Endothelial cell of umbilical vein (primary cell): ENCODE data around the gene AMZ1. TPM values are rescaled to one million over a fixed set of nuclear protein-coding genes. Genes with fewer than 3 reads are reported as not detected.

Experiments
- BruUV-seq: library from RNA; stranded (reverse); fragments of 400-500 nt; replicated peaks from 2 replicates; lab custom pipeline; 2021; lab: Mats Ljungman, UMichigan
- CTCF ChIA-PET: fragments of 300-600, 350-600 bp; sonication (Branson Sonifier 250); formaldehyde crosslinking; loops from one replicate; lab custom pipeline; 2021; ENCODE audit warnings: antibody characterized with exemption, inconsistent platforms; lab: Charles Lee
- POLR2A ChIA-PET: fragments of 300-600, 350-600 bp; sonication (Branson Sonifier 250); formaldehyde crosslinking; loops from one replicate; lab custom pipeline; 2021; ENCODE audit warnings: antibody characterized with exemption, inconsistent platforms; lab: Charles Lee
- DNase-seq: peaks from one replicate; pipeline ENCODE4 v3.0.0-alpha.2; 2011; ENCODE audit warnings: low read depth, low spot score
- FAIRE-seq: peaks from 2 replicates; lab custom pipeline; 2011; peaks lifted over from hg19 to GRCh38; lab: Jason Lieb, UNC
- H2AFZ ChIP-seq: 2 replicates; pipeline ENCODE4 v1.6.0; 2012; ENCODE audit warnings: low read depth, low read length, control low read depth, inconsistent platforms
- H3K27ac ChIP-seq: 2 replicates; pipeline ENCODE4 v1.5.1; 2011; ENCODE audit warnings: low read depth, mild to moderate bottlenecking, control low read depth, low read length, moderate library complexity; ENCODE audit not compliant: insufficient read depth
- H3K27me3 ChIP-seq, 2 experiments: 2 replicates each; pipeline versions ENCODE4 v1.6.0 to v1.6.1; 2011; ENCODE audit warnings: low read length in 2 of 2, mixed read lengths in 1 of 2; ENCODE audit not compliant: control insufficient read depth in 2 of 2, insufficient read depth in 2 of 2
- H3K36me3 ChIP-seq, 2 experiments: 2 replicates in 1 of 2; 3 replicates in 1 of 2; pipeline ENCODE4 v1.5.1; 2011; ENCODE audit warnings: low read length in 2 of 2, mild to moderate bottlenecking in 1 of 2, moderate library complexity in 1 of 2; ENCODE audit not compliant: control insufficient read depth in 2 of 2, insufficient read depth in 2 of 2; ENCODE audit errors: extremely low read depth in 1 of 2
- H3K4me1 ChIP-seq: 3 replicates; pipeline ENCODE4 v1.5.1; 2011; ENCODE audit warnings: mild to moderate bottlenecking, low read length; ENCODE audit not compliant: control insufficient read depth, insufficient read depth; ENCODE audit errors: extremely low read depth
- H3K4me2 ChIP-seq: 2 replicates; pipeline ENCODE4 v1.6.1; 2011; ENCODE audit warnings: low read length, control low read depth, mixed read lengths; ENCODE audit not compliant: insufficient read depth
- H3K4me3 ChIP-seq, 3 experiments: fragments of 200-600 bp in 1 of 3; sonication (generic), shearing (Covaris generic) in 1 of 3; replicated peaks in 1 of 3; 2 replicates each; pipeline ENCODE4 v1.5.1; 2011 to 2016; ENCODE audit warnings: control low read depth in 3 of 3, low read length in 3 of 3, mild to moderate bottlenecking in 2 of 3, inconsistent platforms in 1 of 3, low read depth in 1 of 3, moderate library complexity in 1 of 3; ENCODE audit not compliant: insufficient read depth in 1 of 3
- H3K79me2 ChIP-seq: 2 replicates; pipeline ENCODE4 v1.6.0; 2012; ENCODE audit warnings: low read length, inconsistent platforms; ENCODE audit not compliant: control insufficient read depth, insufficient read depth
- H3K9ac ChIP-seq: replicated peaks from 2 replicates; pipeline ENCODE3; 2011; ENCODE audit warnings: low read length, control low read depth; ENCODE audit not compliant: insufficient read depth; ENCODE audit errors: extremely low read depth
- H3K9me1 ChIP-seq: replicated peaks from 3 replicates; pipeline ENCODE4 v1.6.0; 2011; ENCODE audit warnings: mild to moderate bottlenecking, low read length; ENCODE audit not compliant: control insufficient read depth, insufficient read depth; ENCODE audit errors: extremely low read depth
- H3K9me3 ChIP-seq: replicated peaks from 2 replicates; pipeline ENCODE4 v1.5.1; 2012; ENCODE audit warnings: low read length, inconsistent platforms; ENCODE audit not compliant: control insufficient read depth, insufficient read depth
- H4K20me1 ChIP-seq: replicated peaks from 2 replicates; pipeline ENCODE3; 2011; ENCODE audit warnings: mild to moderate bottlenecking, low read length; ENCODE audit not compliant: control insufficient read depth, insufficient read depth; ENCODE audit errors: extremely low read depth
- EZH2 ChIP-seq: IDR thresholded peaks from 2 replicates; pipeline ENCODE4 v1.6.1; 2012; ENCODE audit warnings: borderline replicate concordance, low read depth, mild to moderate bottlenecking, moderate library complexity, low read length, inconsistent platforms; ENCODE audit not compliant: severe bottlenecking
- FOS ChIP-seq: IDR thresholded peaks from 2 replicates; pipeline ENCODE4 v1.6.1; 2011; ENCODE audit warnings: mild to moderate bottlenecking, low read length, moderate library complexity, borderline replicate concordance; ENCODE audit not compliant: insufficient read depth
- GATA2 ChIP-seq: IDR thresholded peaks from 2 replicates; pipeline ENCODE4 v1.7.0; 2011; ENCODE audit warnings: low read depth, mild to moderate bottlenecking, moderate library complexity, mixed read lengths, low read length; ENCODE audit not compliant: insufficient read length, insufficient read depth
- JUN ChIP-seq: IDR thresholded peaks from 2 replicates; pipeline ENCODE4 v1.6.1; 2011; ENCODE audit warnings: borderline replicate concordance, low read depth; ENCODE audit not compliant: insufficient read length, insufficient read depth
- MYC ChIP-seq: IDR thresholded peaks from one replicate; pipeline ENCODE4 v1.6.1; 2011; ENCODE audit warnings: mild to moderate bottlenecking, low read depth, low read length
- POLR2A ChIP-seq: IDR thresholded peaks from 2 replicates; pipeline ENCODE4 v1.6.1; 2012; ENCODE audit warnings: low read depth, mild to moderate bottlenecking, control low read depth, low read length
- POLR2AphosphoS5 ChIP-seq: IDR thresholded peaks from 2 replicates; pipeline ENCODE4 v1.6.1; 2012; ENCODE audit warnings: low read depth, mild to moderate bottlenecking, control low read depth, low read length, moderate library complexity; ENCODE audit not compliant: insufficient read depth
- dilution Hi-C: fragments of 300-500 bp; cut with MboI; formaldehyde crosslinking; loops from one replicate; pipeline ENCODE4 v1.15.0; 2019; ENCODE audit warnings: low sequenced_read_pairs; ENCODE audit not compliant: extremely low pct_ligation_motif_present
- intact Hi-C: fragments of 100-400 bp; cut with micrococcal nuclease; formaldehyde crosslinking; loops from one replicate; pipeline ENCODE4 v1.10.0; 2022
- polyA plus RNA-seq, 4 experiments: library from polyadenylated mRNA; depleted of rRNA in 3 of 4; stranded (reverse) in 3 of 4; unstranded in 1 of 4; fragments of >200 nt; gene quantifications; 2 replicates each; pipeline versions ENCODE4 v1.2.1 to v1.2.3, GENCODE V29; 2011 to 2012; ENCODE audit warnings: missing spikeins in 1 of 4
- total RNA-seq: library from RNA; stranded (reverse); gene quantifications from 2 replicates; pipeline ENCODE4 v1.2.3, GENCODE V29; 2021
- TF ChIP-seq, protein P1 (sequence below), 2 donors: IDR thresholded peaks; 1 replicate in 1 of 2; 2 replicates in 1 of 2; pipeline ENCODE4 v1.5.1; 2011; ENCODE audit warnings: low read length in 2 of 2, mild to moderate bottlenecking in 2 of 2, moderate library complexity in 2 of 2, control low read depth in 1 of 2, inconsistent platforms in 1 of 2, low read depth in 1 of 2; ENCODE audit not compliant: insufficient read depth in 1 of 2; ENCODE audit errors: extremely low read depth in 1 of 2
- TF ChIP-seq, protein P2 (sequence below): IDR thresholded peaks from 2 replicates; pipeline ENCODE4 v1.6.1; 2011; ENCODE audit not compliant: insufficient read depth, insufficient read length

The AMZ1 gene
- total and polyA plus RNA-seq, 2 donors (not counting 3 experiments of a cell fraction or from before 2014, with no cell fraction given): not detected

DNA sequence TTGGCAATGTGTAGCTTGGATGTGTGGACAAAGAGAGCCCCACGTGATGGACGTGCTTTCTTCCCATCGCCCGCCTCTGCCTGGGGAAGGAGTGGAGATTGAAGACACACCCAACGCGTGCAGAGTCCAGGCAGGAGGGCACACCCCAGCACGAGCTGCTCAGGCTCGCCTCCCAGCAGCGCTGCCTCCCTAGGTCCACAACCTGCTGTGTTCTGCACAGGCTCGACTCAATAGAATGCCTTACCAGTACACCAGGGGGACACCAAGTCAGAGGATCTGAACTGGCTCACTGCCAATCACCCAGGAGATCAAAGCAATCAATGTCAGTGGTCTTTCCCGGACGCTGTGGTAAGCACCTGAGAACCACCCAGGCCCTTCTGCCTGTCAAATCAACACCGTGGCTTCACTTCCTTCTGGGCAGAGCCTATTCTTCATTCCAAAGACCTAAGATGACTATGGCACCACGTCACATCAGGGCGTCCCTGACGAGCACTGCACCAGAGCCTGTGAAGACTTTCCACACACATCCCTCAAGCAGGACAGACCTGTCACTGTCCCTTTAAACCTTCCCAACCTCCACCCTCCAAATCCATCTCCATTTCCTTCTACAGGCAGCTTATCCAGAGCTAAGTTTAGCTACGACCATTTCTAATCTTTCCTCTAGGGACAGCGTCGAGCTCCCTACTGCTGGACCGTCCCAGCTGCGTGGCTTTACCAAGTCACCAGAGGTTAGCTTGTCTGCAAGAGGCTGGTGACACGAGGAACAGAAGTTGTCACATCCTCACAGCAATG, 72.3 kb downstream of the AMZ1 start:
- Histone ChIP-seq H3K27ac (no peak overlapping the region), H3K9ac (no peak overlapping the region), H4K20me1 (no peaks in the 10 kb centered on the region), H3K4me2 (no peak overlapping the region), H3K4me1 (peaks cover 32% of the 10 kb centered on the region), H2AFZ (no peak overlapping the region), H3K36me3 (no peaks in the 10 kb centered on the region), H3K27me3 (no peaks in the 10 kb centered on the region), H3K9me1 (no peaks in the 10 kb centered on the region), H3K79me2 (peaks cover 5% of the 10 kb centered on the region), H3K9me3 (no peaks in the 10 kb centered on the region), H3K4me3 (no peak overlapping the region)
- dilution Hi-C loops: no loop called here
- TF ChIP-seq, protein P1, sequence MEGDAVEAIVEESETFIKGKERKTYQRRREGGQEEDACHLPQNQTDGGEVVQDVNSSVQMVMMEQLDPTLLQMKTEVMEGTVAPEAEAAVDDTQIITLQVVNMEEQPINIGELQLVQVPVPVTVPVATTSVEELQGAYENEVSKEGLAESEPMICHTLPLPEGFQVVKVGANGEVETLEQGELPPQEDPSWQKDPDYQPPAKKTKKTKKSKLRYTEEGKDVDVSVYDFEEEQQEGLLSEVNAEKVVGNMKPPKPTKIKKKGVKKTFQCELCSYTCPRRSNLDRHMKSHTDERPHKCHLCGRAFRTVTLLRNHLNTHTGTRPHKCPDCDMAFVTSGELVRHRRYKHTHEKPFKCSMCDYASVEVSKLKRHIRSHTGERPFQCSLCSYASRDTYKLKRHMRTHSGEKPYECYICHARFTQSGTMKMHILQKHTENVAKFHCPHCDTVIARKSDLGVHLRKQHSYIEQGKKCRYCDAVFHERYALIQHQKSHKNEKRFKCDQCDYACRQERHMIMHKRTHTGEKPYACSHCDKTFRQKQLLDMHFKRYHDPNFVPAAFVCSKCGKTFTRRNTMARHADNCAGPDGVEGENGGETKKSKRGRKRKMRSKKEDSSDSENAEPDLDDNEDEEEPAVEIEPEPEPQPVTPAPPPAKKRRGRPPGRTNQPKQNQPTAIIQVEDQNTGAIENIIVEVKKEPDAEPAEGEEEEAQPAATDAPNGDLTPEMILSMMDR (IDR thresholded peaks at IDR 0.05; ENCODE audit: extremely low read depth in 1 of 2, insufficient read depth in 1 of 2, low read depth in 1 of 2, low read length in 2 of 2): peak; percentile 27 to 39
- TF ChIP-seq POLR2AphosphoS5: no peak
- ChIA-PET CTCF (interaction anchor here (0.6 to 2.2 kb wide), 13 partner anchors 25 to 104 kb away, joined by 3 to 10 read pairs (median 4); no protein-coding TSS in a partner anchor), POLR2A (interaction anchor here (0.9 kb wide), 1 partner anchor 25 kb away, joined by 4 read pairs; no protein-coding TSS in a partner anchor)
- DNase-seq: peak; percentile 37
- BruUV-seq: no TSS peak
- intact Hi-C loops: loop anchor here (1.0 kb wide), 1 partner anchor 24 kb away; no protein-coding TSS in a partner anchor
- FAIRE-seq: no peak

DNA sequence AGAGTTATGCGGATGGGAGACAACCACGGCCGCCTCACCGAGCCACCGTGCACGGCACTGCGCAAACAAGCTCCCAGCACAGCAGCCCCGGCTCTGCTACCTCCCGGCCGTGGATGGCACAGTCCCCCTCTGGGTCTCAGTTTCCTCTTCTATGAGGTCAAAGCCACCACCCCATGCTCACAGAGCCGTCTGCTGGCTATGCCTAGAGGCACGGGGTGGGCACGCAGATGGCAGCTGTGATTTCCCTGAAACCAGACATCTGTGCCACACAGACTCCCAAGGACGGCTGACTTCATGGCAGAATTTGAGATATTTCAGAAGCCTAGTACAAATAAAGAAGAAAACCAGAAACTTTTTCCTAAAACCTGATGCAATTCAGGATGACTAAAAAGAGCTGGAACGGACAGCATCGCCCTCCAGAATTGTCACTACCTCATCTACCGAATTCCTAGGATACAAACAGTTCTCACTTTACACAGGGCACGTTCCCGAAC, 73.2 kb downstream of the AMZ1 start:
- no peaks in the 10 kb centered on the region for H3K9me3 ChIP-seq
- H3K36me3 ChIP-seq: no peaks in the 10 kb centered on the region
- no peaks in the 10 kb centered on the region for H3K27me3 ChIP-seq
- H4K20me1 ChIP-seq: no peaks in the 10 kb centered on the region
- no peak for FAIRE-seq
- dilution Hi-C loops (no loop called here), intact Hi-C loops (no loop called here)
- peaks cover 5% of the 10 kb centered on the region for H3K79me2 ChIP-seq
- CTCF ChIA-PET: interaction anchor here (0.6 to 2.2 kb wide), 11 partner anchors 24 to 103 kb away, joined by 3 to 10 read pairs (median 4); no protein-coding TSS in a partner anchor
- no TSS peak for BruUV-seq
- TF ChIP-seq POLR2AphosphoS5 (no peak), POLR2A (no peak), FOS (no peak), MYC (no peak), EZH2 (no peak), GATA2 (no peak), JUN (no peak)
- TF ChIP-seq, protein P1 (IDR thresholded peaks at IDR 0.05; ENCODE audit: extremely low read depth in 1 of 2, insufficient read depth in 1 of 2, low read depth in 1 of 2, low read length in 2 of 2): no peak
- TF ChIP-seq, protein P2, sequence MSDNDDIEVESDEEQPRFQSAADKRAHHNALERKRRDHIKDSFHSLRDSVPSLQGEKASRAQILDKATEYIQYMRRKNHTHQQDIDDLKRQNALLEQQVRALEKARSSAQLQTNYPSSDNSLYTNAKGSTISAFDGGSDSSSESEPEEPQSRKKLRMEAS: no peak
- no peak for DNase-seq
- H2AFZ ChIP-seq: no peak overlapping the region
- H3K27ac ChIP-seq: no peak overlapping the region
- no peaks in the 10 kb centered on the region for H3K9me1 ChIP-seq
- POLR2A ChIA-PET: interaction anchor here (0.9 kb wide), 1 partner anchor 26 kb away, joined by 4 read pairs; no protein-coding TSS in a partner anchor
- no peak overlapping the region for H3K9ac ChIP-seq
- peaks cover 32% of the 10 kb centered on the region for H3K4me1 ChIP-seq
- no peak overlapping the region for H3K4me3 ChIP-seq
- no peak overlapping the region for H3K4me2 ChIP-seq
